GM12878 (cell line): ENCODE results near the gene NRTN. TPM values are rescaled to one million over a fixed set of nuclear protein-coding genes. Genes with fewer than 3 reads are reported as not detected.

Experiments
- ATAC-seq: fragments of 200-7000 bp; cut with Tn5 transposase; 3 replicates; pipeline ENCODE4 v1.9.1; 2020; ENCODE audit warnings: mild to moderate bottlenecking, moderate library complexity
- BruUV-seq: library from RNA; stranded (reverse); fragments of 400-500 nt; replicated peaks from 2 replicates; lab custom pipeline; 2021; lab: Mats Ljungman, UMichigan
- CTCF ChIA-PET: fragments of 300-600 bp; sonication (Branson Sonifier 250); formaldehyde crosslinking; extraction: SDS; loops from one replicate; lab custom pipeline; 2021; ENCODE audit warnings: inconsistent platforms; lab: Yijun Ruan, JAX
- POLR2A ChIA-PET: fragments of 350-600 bp; formaldehyde crosslinking; extraction: SDS; loops from one replicate; lab custom pipeline; 2021; ENCODE audit warnings: inconsistent platforms; lab: Charles Lee
- RAD21 ChIA-PET: fragments of 300-600 bp; sonication (Branson Sonifier 250); formaldehyde crosslinking; loops from one replicate; lab custom pipeline; 2023; ENCODE audit warnings: antibody characterized with exemption; ENCODE audit not compliant: unreplicated experiment; lab: Charles Lee
- SMC1A ChIA-PET: fragments of 300-600 bp; sonication (Branson Sonifier 250); formaldehyde crosslinking; loops from one replicate; lab custom pipeline; 2023; ENCODE audit not compliant: unreplicated experiment, uncharacterized antibody; lab: Charles Lee
- DNase-seq: peaks from one replicate; pipeline ENCODE4 v3.0.0-alpha.2; 2011; ENCODE audit warnings: low read depth, low spot score
- FAIRE-seq: peaks from 3 replicates; lab custom pipeline; 2011; peaks lifted over from hg19 to GRCh38; lab: Jason Lieb, UNC
- H2AFZ ChIP-seq: 2 replicates; pipeline ENCODE4 v1.6.0; 2011; ENCODE audit warnings: low read depth, low read length, control low read depth; ENCODE audit not compliant: control insufficient read depth
- H3K27ac ChIP-seq: 2 replicates; pipeline ENCODE4 v1.5.1; 2011; ENCODE audit warnings: control low read depth; ENCODE audit not compliant: control insufficient read depth, insufficient read depth
- H3K27me3 ChIP-seq, 2 experiments: replicated peaks in 1 of 2; 2 replicates each; pipeline versions ENCODE4 v1.6.0 to v1.6.1; 2011; ENCODE audit warnings: low read length in 1 of 2; ENCODE audit not compliant: control insufficient read depth in 2 of 2, insufficient read depth in 2 of 2
- H3K36me3 ChIP-seq, 2 experiments: 2 replicates each; pipeline ENCODE4 v1.5.1; 2011; ENCODE audit warnings: low read length in 1 of 2; ENCODE audit not compliant: control insufficient read depth in 2 of 2, insufficient read depth in 2 of 2
- H3K4me1 ChIP-seq: 2 replicates; pipeline ENCODE4 v1.6.1; 2011; ENCODE audit warnings: mild to moderate bottlenecking, low read length, moderate library complexity, mixed read lengths; ENCODE audit not compliant: control insufficient read depth, insufficient read depth
- H3K4me2 ChIP-seq: 2 replicates; pipeline ENCODE4 v1.6.0; 2011; ENCODE audit warnings: control low read depth; ENCODE audit not compliant: control insufficient read depth, insufficient read depth
- H3K4me3 ChIP-seq: fragments of 200-600 bp; sonication (generic); 2 replicates; pipeline ENCODE4 v1.5.1; 2016
- H3K79me2 ChIP-seq: 2 replicates; pipeline ENCODE4 v1.6.0; 2011; ENCODE audit warnings: low read length; ENCODE audit not compliant: control insufficient read depth, insufficient read depth
- H3K9ac ChIP-seq: 2 replicates; pipeline ENCODE4 v1.8.0; 2011; ENCODE audit warnings: low read length, control low read depth, mixed read lengths; ENCODE audit not compliant: control insufficient read depth, insufficient read depth
- H3K9me3 ChIP-seq: replicated peaks from 3 replicates; pipeline ENCODE4 v1.5.1; 2011; ENCODE audit warnings: mild to moderate bottlenecking, low read length; ENCODE audit not compliant: control insufficient read depth, insufficient read depth
- H4K20me1 ChIP-seq: 2 replicates; pipeline ENCODE4 v1.6.0; 2011; ENCODE audit not compliant: control insufficient read depth, insufficient read depth
- ATF7 ChIP-seq: fragments of 450-650 bp; IDR thresholded peaks from 2 replicates; pipeline ENCODE4 v1.6.1; 2016; ENCODE audit warnings: low read depth, mild to moderate bottlenecking
- CHD2 ChIP-seq: IDR thresholded peaks from 2 replicates; pipeline ENCODE4 v1.6.1; 2011; ENCODE audit warnings: low read depth, low read length, improper control_type of control experiment, borderline replicate concordance
- JUND ChIP-seq: IDR thresholded peaks from 2 replicates; pipeline ENCODE4 v1.6.1; 2012; ENCODE audit warnings: low read depth, mild to moderate bottlenecking, low read length, improper control_type of control experiment, moderate library complexity
- NBN ChIP-seq: fragments of 450-650 bp; IDR thresholded peaks from 2 replicates; pipeline ENCODE4 v1.6.1; 2016
- SP1 ChIP-seq: IDR thresholded peaks from one replicate; pipeline ENCODE4 v1.6.1; 2011; ENCODE audit warnings: low read depth, low read length
- SREBF1 ChIP-seq: IDR thresholded peaks from 2 replicates; pipeline ENCODE4 v1.6.1; 2012; ENCODE audit warnings: mild to moderate bottlenecking, low read length
- SUZ12 ChIP-seq: fragments of 200-600 bp; sonication (generic); IDR thresholded peaks from one replicate; pipeline ENCODE4 v1.6.1; 2018; ENCODE audit warnings: antibody characterized with exemption, mild to moderate bottlenecking; ENCODE audit not compliant: unreplicated experiment
- WGBS: methylation state at CpG from one replicate; pipeline ENCODE4 v1.1.6; 2016; ENCODE audit warnings: low lambda C conversion rate; ENCODE audit not compliant: insufficient replicate concordance, insufficient coverage; ENCODE audit errors: missing lambda C conversion rate; 5-methylcytosine and 5-hydroxymethylcytosine counted together
- in situ Hi-C: fragments of 300-500 bp; cut with MboI; formaldehyde crosslinking; loops from 9 replicates; pipeline ENCODE4 v1.14.3; 2018; ENCODE audit warnings: mixed read lengths
- intact Hi-C: fragments of 100-400 bp; cut with micrococcal nuclease; formaldehyde crosslinking; loops from one replicate; pipeline ENCODE4 v1.14.2; 2022; ENCODE audit not compliant: unreplicated experiment
- polyA plus RNA-seq, 11 experiments: library from polyadenylated mRNA; depleted of rRNA in 4 of 11; unstranded in 6 of 11; stranded (reverse) in 5 of 11; fragments of >200 nt; fragmentation: Nextera tagmentation in 4 of 11; fragmentation: Illumina TruSeq in 1 of 11; extraction: Ambion mirVana in 4 of 11; extraction: Trizol in 1 of 11; gene quantifications; 1 replicate in 1 of 11; 2 replicates in 10 of 11; pipeline versions ENCODE4 v1.2.1 to v1.2.3, GENCODE V29; 2011 to 2016; ENCODE audit warnings: inconsistent platforms in 2 of 11, missing spikeins in 2 of 11, low read depth in 1 of 11
- total RNA-seq, 4 experiments: library from RNA; depleted of rRNA in 3 of 4; stranded (reverse); fragments of >200 nt in 3 of 4; fragmentation: Illumina TruSeq in 1 of 4; extraction: Trizol in 1 of 4; gene quantifications; 2 replicates each; pipeline versions ENCODE4 v1.2.1 to v1.2.3, GENCODE V29; 2013 to 2021
- TF ChIP-seq, protein P1 (sequence below): fragments of 450-650 bp; IDR thresholded peaks from 2 replicates; pipeline ENCODE4 v1.6.1; 2017; ENCODE audit warnings: mild to moderate bottlenecking, low read depth, inconsistent platforms; ENCODE audit not compliant: poor library complexity, severe bottlenecking
- TF ChIP-seq, protein P2 (sequence below): fragments of 450-650 bp; IDR thresholded peaks from 2 replicates; pipeline ENCODE4 v1.6.1; 2016; ENCODE audit warnings: mild to moderate bottlenecking, moderate library complexity, borderline replicate concordance
- TF ChIP-seq, protein P3 (sequence below), 3 experiments: IDR thresholded peaks in 2 of 3; conservative IDR thresholded peaks in 1 of 3; 2 replicates each; pipeline ENCODE4 v1.5.1; 2011; ENCODE audit warnings: low read depth in 3 of 3, low read length in 3 of 3, mild to moderate bottlenecking in 3 of 3, control low read depth in 2 of 3, moderate library complexity in 2 of 3, inconsistent platforms in 1 of 3, mixed read lengths in 1 of 3; ENCODE audit not compliant: control insufficient read depth in 2 of 3, insufficient read depth in 1 of 3; ENCODE audit errors: extremely low read depth in 1 of 3

Gene NRTN
- total and polyA plus RNA-seq, 10 of the 15 experiments (the other 5 are each of a cell fraction or from before 2014, with no cell fraction given), result not detected

DNA sequence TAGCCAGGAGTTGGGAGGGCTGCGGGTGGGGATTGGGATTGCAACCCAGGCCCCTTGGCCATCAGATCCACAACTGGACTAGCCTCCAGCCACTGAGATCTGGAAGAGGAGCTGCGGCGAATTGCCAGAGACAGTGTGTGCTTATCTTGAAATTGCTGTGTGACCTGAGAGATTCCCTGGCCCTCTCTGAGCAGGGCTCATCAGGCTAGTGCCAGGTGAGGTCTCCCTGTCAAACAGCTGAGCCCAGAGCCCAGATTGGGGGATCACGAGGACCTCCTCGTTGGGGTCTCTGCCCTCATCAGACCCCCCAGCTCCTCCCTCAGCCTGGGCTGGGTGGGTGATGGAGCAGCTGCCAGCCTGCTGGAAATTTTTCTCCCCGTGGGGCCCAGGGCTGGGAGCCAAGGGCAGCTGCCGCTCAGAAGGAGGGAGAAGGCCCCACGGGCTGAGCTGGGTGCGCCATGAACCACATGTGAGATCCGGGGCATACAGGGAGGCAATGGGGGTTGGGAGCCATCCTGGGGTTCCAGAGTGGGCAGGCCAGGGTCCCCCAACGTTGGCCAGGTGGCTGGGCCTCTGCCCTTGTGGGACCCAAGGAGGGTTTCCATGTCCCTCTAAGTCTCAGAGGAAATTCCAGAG is 58.3 kb downstream of the NRTN start:
- Histone ChIP-seq H2AFZ (no peak overlapping the region), H3K36me3 (no peaks in the 10 kb centered on the region), H3K4me1 (no peaks in the 10 kb centered on the region), H4K20me1 (no peaks in the 10 kb centered on the region), H3K4me3 (no peak overlapping the region), H3K9me3 (no peaks in the 10 kb centered on the region), H3K79me2 (no peaks in the 10 kb centered on the region), H3K27ac (no peak overlapping the region), H3K4me2 (no peak overlapping the region), H3K27me3 (no peaks in the 10 kb centered on the region; a peak in 1 of 4 replicates), H3K9ac (no peak overlapping the region)
- in situ Hi-C loops (no loop called here), intact Hi-C loops (no loop called here)
- no peak for FAIRE-seq
- ChIA-PET CTCF (interaction anchor here (1.7 kb wide), 1 partner anchor 59 kb away, joined by 6 read pairs; no protein-coding TSS in a partner anchor), RAD21 (no interaction called here), POLR2A (no interaction called here), SMC1A (no interaction called here)
- BruUV-seq, result no TSS peak
- TF ChIP-seq SP1 (no peak), ATF7 (no peak), NBN (no peak), JUND (no peak), SUZ12 (no peak), SREBF1 (no peak), CHD2 (no peak)
- TF ChIP-seq, protein P1, sequence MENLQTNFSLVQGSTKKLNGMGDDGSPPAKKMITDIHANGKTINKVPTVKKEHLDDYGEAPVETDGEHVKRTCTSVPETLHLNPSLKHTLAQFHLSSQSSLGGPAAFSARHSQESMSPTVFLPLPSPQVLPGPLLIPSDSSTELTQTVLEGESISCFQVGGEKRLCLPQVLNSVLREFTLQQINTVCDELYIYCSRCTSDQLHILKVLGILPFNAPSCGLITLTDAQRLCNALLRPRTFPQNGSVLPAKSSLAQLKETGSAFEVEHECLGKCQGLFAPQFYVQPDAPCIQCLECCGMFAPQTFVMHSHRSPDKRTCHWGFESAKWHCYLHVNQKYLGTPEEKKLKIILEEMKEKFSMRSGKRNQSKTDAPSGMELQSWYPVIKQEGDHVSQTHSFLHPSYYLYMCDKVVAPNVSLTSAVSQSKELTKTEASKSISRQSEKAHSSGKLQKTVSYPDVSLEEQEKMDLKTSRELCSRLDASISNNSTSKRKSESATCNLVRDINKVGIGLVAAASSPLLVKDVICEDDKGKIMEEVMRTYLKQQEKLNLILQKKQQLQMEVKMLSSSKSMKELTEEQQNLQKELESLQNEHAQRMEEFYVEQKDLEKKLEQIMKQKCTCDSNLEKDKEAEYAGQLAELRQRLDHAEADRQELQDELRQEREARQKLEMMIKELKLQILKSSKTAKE, result no peak
- TF ChIP-seq, protein P2, sequence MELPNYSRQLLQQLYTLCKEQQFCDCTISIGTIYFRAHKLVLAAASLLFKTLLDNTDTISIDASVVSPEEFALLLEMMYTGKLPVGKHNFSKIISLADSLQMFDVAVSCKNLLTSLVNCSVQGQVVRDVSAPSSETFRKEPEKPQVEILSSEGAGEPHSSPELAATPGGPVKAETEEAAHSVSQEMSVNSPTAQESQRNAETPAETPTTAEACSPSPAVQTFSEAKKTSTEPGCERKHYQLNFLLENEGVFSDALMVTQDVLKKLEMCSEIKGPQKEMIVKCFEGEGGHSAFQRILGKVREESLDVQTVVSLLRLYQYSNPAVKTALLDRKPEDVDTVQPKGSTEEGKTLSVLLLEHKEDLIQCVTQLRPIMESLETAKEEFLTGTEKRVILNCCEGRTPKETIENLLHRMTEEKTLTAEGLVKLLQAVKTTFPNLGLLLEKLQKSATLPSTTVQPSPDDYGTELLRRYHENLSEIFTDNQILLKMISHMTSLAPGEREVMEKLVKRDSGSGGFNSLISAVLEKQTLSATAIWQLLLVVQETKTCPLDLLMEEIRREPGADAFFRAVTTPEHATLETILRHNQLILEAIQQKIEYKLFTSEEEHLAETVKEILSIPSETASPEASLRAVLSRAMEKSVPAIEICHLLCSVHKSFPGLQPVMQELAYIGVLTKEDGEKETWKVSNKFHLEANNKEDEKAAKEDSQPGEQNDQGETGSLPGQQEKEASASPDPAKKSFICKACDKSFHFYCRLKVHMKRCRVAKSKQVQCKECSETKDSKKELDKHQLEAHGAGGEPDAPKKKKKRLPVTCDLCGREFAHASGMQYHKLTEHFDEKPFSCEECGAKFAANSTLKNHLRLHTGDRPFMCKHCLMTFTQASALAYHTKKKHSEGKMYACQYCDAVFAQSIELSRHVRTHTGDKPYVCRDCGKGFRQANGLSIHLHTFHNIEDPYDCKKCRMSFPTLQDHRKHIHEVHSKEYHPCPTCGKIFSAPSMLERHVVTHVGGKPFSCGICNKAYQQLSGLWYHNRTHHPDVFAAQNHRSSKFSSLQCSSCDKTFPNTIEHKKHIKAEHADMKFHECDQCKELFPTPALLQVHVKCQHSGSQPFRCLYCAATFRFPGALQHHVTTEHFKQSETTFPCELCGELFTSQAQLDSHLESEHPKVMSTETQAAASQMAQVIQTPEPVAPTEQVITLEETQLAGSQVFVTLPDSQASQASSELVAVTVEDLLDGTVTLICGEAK, result no peak
- TF ChIP-seq, protein P3, sequence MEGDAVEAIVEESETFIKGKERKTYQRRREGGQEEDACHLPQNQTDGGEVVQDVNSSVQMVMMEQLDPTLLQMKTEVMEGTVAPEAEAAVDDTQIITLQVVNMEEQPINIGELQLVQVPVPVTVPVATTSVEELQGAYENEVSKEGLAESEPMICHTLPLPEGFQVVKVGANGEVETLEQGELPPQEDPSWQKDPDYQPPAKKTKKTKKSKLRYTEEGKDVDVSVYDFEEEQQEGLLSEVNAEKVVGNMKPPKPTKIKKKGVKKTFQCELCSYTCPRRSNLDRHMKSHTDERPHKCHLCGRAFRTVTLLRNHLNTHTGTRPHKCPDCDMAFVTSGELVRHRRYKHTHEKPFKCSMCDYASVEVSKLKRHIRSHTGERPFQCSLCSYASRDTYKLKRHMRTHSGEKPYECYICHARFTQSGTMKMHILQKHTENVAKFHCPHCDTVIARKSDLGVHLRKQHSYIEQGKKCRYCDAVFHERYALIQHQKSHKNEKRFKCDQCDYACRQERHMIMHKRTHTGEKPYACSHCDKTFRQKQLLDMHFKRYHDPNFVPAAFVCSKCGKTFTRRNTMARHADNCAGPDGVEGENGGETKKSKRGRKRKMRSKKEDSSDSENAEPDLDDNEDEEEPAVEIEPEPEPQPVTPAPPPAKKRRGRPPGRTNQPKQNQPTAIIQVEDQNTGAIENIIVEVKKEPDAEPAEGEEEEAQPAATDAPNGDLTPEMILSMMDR (IDR thresholded peaks at IDR 0.05 in 2 of 3, conservative IDR thresholded peaks at IDR 0.05 in 1 of 3; ENCODE audit: control insufficient read depth in 2 of 3, extremely low read depth in 1 of 3, insufficient read depth in 1 of 3, low read depth in 3 of 3, low read length in 3 of 3), result no peak
- no peak for ATAC-seq
- 35% methylated on average over 11 of the region's 11 CpGs for WGBS
- no peak for DNase-seq
